GM12872 (cell line): ENCODE results near the gene COL9A3.

ENCODE experiments used
- CTCF ChIP-seq: IDR thresholded peaks from 3 replicates; pipeline ENCODE4 v1.5.1; 2011; ENCODE audit warnings: low read depth, mild to moderate bottlenecking, low read length, moderate library complexity; ENCODE audit not compliant: insufficient read depth

COL9A3 gene

GRCh38 chr20:62873280-62873679 lies 56.4 kb downstream of the COL9A3 start:
- TF ChIP-seq CTCF: no peak

DNA sequence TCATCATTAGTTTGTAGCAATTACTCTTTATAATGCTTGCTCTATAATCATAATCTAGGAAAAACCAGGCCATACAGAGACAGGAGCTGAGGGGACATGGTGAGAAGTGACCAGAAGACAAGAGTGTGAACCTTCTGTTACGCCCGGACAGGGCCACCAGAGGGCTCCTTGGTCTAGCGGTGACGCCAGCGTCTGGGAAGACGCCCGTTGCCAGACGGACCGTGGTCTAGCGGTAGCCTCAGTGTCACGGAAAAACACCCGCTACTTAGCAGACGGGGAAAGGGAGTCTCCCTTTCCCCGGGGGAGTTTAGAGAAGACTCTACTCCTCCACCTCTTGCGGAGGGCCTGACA lies 56.8 kb downstream of the COL9A3 start:
- TF ChIP-seq CTCF: peak; percentile 52

GRCh38 chr20:62874964-62875344 lies 58.1 kb downstream of the COL9A3 start:
- TF ChIP-seq CTCF: no peak

DNA sequence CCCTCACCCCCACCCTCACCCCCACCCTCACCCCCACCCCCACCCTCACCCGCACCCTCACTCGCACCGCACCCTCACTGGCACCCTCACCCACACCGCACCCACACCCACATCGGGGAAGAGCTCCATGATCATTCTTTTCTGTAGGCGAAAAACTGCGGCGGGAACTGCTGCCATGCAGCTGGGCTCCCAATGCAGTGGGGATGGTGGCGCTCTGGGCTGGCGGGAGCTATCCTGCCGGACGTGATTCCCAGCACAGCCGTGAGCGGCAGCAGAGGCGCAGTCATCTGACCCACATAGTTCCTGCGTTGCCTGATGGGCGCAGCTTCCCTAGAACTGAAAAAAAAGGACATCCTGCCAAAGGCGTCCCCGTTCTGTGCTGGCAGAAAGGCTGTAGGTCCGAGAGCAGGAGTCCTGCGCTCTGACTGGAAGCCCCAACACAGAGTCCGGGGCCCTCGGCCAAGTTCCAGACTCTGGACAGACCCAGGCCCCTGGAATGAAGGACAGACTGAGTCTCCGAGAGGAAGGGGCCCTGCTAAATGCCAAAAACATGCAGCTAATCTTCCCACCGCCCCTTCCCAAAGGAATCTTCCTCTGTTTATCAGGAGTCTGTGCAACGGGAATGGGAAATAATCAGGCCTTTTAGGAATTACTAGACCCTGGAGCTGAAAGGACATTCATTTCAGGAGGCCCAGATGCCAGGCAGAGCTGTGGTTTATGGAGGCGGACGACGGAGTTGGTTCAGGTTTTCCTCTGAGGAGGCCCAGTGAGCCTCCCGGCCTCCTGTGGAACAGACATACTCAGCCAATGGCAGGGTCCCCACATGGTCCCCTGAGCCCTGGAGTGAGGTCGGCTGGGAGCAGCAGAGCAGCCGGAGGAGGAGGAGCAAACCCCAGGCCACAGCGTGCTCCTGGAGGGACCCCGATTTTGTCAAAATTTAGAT lies 58.8 kb downstream of the COL9A3 start:
- no peak for TF ChIP-seq CTCF

- no peak for TF ChIP-seq CTCF
These were observed 59.7 kb downstream of the COL9A3 start for GRCh38 chr20:62876501-62876901.

- TF ChIP-seq CTCF: no peak
These were observed 60.3 kb downstream of the COL9A3 start for GRCh38 chr20:62876902-62877816.
